NOMO-1 (cell line): ENCODE measurements around the gene AKR7A3.
"Not testable (repeated sequence)": the region's sequence is repeated elsewhere in the genome, so short reads cannot be mapped to it uniquely, and the experiment has no call there.

Experiments
- DNase-seq, 2 experiments: peaks; one replicate each; lab custom pipeline; 2025; ENCODE audit not compliant: unreplicated experiment in 2 of 2; lab: John Stamatoyannopoulos, UW

The AKR7A3 gene

GRCh38 chr1:19321071-19321470 is 32.5 kb upstream of the AKR7A3 start:
- DNase-seq = no peak

- peak; percentile 67 to 88 for DNase-seq
These were observed 30.6 kb upstream of the AKR7A3 start for GRCh38 chr1:19319196-19319595.

- DNase-seq = no peak
These were observed 28.7 kb upstream of the AKR7A3 start for GRCh38 chr1:19317126-19317910.

GRCh38 chr1:19315378-19316198 is 27.0 kb upstream of the AKR7A3 start:
- DNase-seq = peak; percentile 73 to 76

- DNase-seq = peak; percentile 37 to 56
These were observed 25.7 kb upstream of the AKR7A3 start for GRCh38 chr1:19313961-19314882.

- DNase-seq = no peak
These were observed 25.0 kb upstream of the AKR7A3 start for GRCh38 chr1:19313636-19313959.

- peak in 1 of 2 experiments; percentile 25 for DNase-seq
These were observed 24.4 kb upstream of the AKR7A3 start for GRCh38 chr1:19312782-19313635.

GRCh38 chr1:19311931-19312781 is 23.6 kb upstream of the AKR7A3 start, which contains the start of the genes AKR7A2 and SLC66A1:
Gene AKR7A2, minus strand, starts transcription at chr1:19312144. Its CDS starts 20 bp downstream, at chr1:19312124.
Gene SLC66A1, plus strand, starts transcription at chr1:19312326. Its CDS starts 5,352 bp downstream, at chr1:19317678.
- peak; percentile 83 to 92 for DNase-seq

- no peak for DNase-seq
These were observed 22.9 kb upstream of the AKR7A3 start for GRCh38 chr1:19311503-19311930.

- peak in 1 of 2 experiments; percentile 8 for DNase-seq
These were observed 22.3 kb upstream of the AKR7A3 start for GRCh38 chr1:19310720-19311502.

- no peak for DNase-seq
These were observed 21.5 kb upstream of the AKR7A3 start for GRCh38 chr1:19310061-19310460.

- no peak for DNase-seq
These were observed 20.7 kb upstream of the AKR7A3 start for GRCh38 chr1:19309123-19309813.

- DNase-seq = no peak
These were observed 19.9 kb upstream of the AKR7A3 start for GRCh38 chr1:19308509-19308907.

GRCh38 chr1:19307794-19308508 is 19.4 kb upstream of the AKR7A3 start:
- DNase-seq = no peak

- DNase-seq = no peak
These were observed 18.4 kb upstream of the AKR7A3 start for GRCh38 chr1:19306941-19307340.

GRCh38 chr1:19305880-19306279 is 17.3 kb upstream of the AKR7A3 start:
- DNase-seq = no peak

- DNase-seq = not testable (repeated sequence)
These were observed 15.5 kb upstream of the AKR7A3 start for GRCh38 chr1:19304081-19304480.
